Endometrial microvascular endothelial cells (primary cell): Measurements from ENCODE around the gene LRRC19. TPM values are rescaled to one million over a fixed set of nuclear protein-coding genes. Genes with fewer than 3 reads are reported as not detected.

Source experiments
- in situ Hi-C: cut with HindIII; loops from 2 replicates; pipeline ENCODE4 v1.10.0; 2017; ENCODE audit warnings: low sequenced_read_pairs, low pct_unique_long_range_greater_than_20kb; ENCODE audit errors: inconsistent ontology term
- total RNA-seq: library from RNA; depleted of rRNA; stranded (reverse); fragments of >200 nt; gene quantifications from one replicate; pipeline ENCODE4 v1.2.3, GENCODE V29; 2015; ENCODE audit errors: inconsistent ontology term

LRRC19 gene, protein sequence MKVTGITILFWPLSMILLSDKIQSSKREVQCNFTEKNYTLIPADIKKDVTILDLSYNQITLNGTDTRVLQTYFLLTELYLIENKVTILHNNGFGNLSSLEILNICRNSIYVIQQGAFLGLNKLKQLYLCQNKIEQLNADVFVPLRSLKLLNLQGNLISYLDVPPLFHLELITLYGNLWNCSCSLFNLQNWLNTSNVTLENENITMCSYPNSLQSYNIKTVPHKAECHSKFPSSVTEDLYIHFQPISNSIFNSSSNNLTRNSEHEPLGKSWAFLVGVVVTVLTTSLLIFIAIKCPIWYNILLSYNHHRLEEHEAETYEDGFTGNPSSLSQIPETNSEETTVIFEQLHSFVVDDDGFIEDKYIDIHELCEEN
- total RNA-seq: not detected

DNA sequence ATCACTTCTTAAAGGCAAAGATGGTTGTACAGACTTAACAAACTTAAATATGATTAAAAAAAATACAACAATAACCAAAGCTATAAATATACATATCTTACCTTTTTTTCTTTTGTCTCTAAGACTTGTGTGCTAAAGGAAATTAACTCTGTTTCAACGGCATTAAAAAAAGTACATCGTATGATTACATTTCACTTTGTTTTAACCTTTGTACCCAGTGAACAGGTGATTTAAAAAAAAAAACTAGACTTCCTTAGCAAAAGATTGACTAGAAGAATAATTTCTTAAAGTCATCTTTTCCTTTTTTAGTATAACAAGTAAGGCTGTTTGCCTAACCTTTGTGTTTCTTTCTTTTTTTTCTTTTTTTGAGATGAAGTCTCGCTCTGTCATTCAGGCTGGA is at the start of gene LRRC19:
LRRC19 (minus strand) TSS at position 182 of the 400 bp plus-strand sequence. CDS start 5,978 bp downstream, outside the sequence.
- in situ Hi-C loops: no loop called here

DNA sequence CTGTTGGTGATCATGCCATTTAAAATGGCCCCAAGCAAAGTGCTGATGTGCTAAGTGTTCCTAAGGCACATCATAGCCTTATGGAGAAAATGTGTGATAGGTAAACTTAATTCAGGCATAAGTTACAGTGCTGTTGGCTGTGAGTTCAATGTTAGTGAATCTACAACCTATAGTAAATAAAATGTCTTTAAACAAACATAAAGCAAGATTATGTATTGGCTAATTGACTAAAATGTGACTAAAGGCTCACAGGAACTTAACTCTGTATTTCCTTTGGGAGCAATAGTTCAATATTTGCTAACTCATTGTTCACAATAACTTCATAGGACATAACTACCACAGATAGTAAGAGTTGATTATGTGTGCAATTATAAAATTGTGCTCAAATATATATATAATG is 49.4 kb upstream of the LRRC19 start:
- in situ Hi-C loops: no loop called here

DNA sequence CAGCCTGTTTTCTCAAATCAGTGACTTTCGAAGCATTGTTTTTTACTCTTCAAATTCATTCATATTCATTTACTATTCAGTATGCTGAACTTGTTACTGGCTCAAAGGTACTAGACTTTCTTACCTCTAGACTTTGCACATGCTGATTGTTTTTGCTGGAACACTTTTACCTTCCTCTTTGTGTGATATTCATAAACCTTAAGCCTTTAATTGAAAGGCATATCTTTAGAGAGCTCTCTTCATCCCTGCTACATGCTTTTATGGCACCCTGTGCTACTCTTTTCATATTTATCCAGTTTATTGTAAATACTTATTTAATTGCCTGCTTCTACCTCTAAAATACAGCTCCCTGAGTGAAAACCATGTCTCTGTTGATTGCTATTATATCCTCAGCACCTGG is 48.7 kb upstream of the LRRC19 start:
- in situ Hi-C loops: no loop called here

DNA sequence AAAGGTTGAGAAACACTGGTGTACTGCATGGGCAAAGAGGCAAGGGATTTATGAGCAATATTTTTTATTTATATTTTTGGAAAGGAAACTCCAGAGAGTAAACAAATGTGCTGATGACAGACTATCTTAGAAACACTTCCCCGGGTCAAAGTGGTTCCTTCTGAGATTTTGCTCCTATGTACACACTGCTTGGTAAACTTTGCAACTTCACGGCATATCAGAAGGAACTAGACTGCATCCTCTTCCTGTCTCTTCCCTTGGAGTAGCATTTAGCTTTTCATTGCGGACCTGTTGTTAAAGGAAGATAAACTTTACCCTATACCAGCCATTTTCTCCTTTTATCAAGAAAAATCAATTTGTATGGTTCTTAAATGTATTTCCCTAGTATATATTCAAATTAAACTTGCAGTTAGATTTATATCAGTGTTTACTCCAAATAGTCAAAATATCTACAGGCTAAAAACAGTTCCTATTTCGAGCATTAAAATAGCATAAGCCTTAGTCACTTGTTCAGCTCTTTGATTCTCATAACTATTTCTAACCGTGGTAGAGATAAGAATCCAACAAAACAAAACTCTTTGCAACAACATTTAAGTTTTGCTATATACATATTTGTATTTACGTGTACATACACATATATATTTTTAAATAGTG is 48.0 kb upstream of the LRRC19 start:
- in situ Hi-C loops: no loop called here

DNA sequence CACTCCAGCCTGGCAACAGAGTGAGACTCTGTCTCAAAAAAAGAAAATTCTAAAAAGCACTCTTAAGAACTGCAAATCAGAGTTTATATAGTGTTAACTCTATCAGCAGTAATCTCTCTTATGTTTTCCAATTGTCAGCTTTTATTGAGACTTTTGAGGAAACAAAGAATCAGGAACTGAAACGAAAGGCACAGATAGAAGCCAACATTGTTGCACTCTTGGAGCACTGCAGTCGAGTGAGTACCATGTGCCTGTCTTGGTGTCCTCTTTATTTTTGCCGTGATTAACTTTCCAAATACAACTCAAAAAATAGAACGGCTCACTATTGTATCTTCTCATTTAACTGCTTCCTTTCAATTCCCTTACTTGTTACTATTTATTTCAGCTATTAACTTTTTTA is 41.7 kb upstream of the LRRC19 start:
- in situ Hi-C loops: loop anchor here (25.0 kb wide), 1 partner anchor 240 kb away; the partner anchor contains the start of gene EQTN

DNA sequence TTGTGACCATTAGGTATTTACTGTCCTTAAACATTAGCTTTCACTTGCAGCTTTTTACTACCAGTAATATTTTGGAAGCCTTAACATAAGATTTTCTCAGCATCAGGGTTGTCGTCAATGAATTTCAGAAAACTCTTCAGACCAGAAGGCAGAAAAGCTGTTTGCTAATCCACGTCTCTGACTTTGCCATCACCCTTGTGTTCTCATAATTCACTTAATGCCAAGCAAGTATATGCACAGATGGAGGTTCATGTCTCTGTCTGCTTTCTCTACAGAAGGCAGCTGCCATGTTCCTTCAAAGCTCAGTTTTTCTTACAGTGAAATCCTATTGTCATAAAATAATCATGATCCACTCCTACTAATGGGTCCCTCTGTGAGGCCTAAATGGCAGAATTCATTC is 37.7 kb upstream of the LRRC19 start:
- in situ Hi-C loops: loop anchor here (25.0 kb wide), 1 partner anchor 244 kb away; the partner anchor contains the start of gene EQTN

DNA sequence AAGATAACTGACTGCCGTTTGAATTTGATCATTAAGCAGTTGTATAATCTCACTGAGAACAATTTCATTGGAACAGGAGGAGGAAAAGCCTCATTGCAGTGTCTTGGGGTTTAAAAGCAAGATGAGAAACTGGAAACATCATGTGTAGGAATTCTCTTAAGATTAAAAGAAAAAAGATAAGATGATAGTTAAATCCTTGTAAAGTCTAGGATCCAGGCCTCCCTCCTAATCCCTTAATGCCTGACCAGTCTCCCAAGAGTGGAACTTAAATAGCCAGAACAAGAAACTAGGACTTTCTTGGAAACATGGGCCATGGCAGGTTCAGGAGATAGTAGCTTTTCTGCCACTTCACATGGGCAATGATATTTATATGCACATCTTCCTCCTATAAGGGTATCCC is 37.0 kb upstream of the LRRC19 start:
- in situ Hi-C loops: loop anchor here (25.0 kb wide), 1 partner anchor 245 kb away; the partner anchor contains the start of gene EQTN

DNA sequence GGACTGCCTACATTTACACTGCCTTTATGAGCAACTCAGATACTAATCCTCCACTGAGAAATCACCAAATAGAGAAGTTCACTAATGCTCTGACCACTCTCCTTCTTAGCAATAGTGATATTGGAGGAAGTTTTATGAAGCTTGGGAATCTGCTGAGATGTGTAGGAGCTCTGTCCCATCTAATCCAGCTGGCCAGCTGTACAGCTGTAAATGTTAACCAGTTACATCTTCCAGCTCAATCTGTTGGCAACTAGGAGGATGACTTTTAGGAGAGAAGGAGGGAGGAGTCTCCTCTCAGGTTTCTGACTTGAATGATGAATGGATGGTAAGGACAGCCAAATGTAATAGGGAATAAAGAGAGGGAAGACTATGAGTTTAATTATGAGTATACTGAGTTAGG is 36.3 kb upstream of the LRRC19 start:
- in situ Hi-C loops: loop anchor here (25.0 kb wide), 1 partner anchor 246 kb away; the partner anchor contains the start of gene EQTN

DNA sequence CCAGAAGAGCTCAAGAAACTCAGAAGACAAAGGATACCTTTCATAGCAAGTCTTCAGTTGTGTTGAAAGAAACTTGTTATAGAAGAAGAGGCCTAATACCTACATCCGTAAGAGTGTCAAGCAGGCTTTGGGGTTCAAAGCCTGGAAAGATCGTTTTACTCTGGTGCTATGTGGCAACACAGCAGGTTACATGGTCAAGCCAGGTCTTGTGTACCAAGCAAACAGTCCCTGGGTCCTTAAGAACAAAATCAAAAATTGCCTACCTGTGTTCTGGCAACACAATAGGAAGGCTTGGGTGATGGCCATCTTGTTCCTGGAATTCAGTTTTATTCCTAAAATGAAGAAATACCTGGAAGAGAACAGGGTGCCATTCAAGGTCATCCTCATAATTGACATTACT is 32.0 kb upstream of the LRRC19 start:
- in situ Hi-C loops: loop anchor here (25.0 kb wide), 1 partner anchor 250 kb away; the partner anchor contains the start of gene EQTN

DNA sequence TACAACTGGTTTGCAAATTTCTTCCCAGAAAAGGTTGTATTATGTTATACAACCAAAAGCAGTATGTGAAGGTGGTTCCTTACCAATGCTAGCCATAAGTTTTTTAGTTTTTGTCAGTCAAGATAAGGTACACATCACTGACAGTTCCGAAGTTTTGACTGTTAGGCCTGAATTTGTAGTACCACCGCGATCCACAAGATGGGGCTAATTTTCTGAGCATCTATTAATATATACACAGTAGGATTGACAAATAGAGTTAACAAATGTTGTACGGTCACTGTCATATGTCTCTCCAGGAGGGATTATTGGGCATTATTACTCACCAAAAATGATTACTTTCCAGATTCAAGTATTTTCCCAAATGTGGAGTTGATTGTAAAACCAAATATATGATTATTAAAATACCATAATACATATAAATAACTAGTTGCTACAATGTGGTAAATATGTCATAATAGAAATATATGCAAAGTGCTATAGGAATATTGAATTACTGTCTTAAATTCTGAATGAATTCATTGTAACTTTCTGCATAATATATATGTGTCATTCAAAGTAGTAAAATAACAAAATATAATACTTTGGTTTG is 28.4 kb upstream of the LRRC19 start:
- in situ Hi-C loops: loop anchor here (25.0 kb wide), 1 partner anchor 253 kb away; the partner anchor contains the start of gene EQTN

DNA sequence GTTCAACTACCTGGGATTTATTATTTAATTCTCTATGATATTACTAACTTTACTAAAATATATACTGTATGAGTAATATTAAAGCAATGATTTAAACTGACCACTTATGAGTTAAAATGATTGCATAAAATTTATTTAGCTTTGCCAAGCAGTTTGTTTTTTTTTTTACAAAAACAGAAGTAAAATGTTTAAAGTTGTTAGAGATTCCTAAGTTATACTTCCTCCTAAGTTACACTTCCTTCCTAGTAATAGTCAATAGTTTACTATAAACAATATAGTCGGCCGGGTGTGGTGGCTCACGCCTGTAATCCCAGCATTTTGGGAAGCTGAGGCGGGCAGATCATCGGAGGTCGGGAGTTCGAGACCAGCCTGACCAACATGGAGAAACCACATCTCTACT is 23.7 kb upstream of the LRRC19 start:
- in situ Hi-C loops: loop anchor here (25.0 kb wide), 1 partner anchor 258 kb away; the partner anchor contains the start of gene EQTN

DNA sequence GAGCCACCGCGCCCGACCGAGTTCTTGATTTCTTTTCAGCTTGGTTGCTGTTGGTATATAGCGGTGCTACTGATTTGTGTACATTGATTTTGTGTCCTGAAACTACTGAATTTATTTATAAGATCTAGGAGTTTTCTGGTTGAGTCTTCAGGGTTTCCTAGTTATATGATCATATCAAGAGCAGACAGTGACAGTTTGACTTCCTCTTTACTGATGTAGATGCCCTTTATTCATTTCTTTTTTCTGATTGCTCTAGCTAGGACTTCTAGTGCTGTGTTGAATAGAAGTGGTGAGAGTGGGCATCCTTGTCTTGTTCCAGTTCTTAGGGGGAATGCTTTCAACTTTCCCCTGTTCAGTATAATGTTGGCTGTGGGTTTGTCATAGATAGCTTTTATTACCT is 17.4 kb upstream of the LRRC19 start:
- in situ Hi-C loops: no loop called here

DNA sequence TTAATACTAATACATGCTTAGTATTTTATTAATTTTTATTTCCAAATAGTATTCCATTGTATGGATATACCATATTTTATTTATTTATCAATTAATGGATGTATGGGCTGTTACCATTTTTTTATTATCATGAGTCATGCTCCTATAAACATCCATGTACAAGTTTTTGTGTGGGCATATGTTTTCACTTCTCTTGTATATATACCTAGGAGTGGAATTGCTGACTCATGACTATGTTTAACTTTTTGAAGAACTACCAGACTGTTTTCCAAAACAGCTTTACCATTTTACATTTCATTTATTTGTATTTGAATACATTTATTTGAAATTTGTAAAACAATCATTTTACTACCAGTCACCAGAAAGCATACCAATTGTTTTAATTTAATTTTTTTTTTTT is 14.1 kb upstream of the LRRC19 start:
- in situ Hi-C loops: no loop called here

DNA sequence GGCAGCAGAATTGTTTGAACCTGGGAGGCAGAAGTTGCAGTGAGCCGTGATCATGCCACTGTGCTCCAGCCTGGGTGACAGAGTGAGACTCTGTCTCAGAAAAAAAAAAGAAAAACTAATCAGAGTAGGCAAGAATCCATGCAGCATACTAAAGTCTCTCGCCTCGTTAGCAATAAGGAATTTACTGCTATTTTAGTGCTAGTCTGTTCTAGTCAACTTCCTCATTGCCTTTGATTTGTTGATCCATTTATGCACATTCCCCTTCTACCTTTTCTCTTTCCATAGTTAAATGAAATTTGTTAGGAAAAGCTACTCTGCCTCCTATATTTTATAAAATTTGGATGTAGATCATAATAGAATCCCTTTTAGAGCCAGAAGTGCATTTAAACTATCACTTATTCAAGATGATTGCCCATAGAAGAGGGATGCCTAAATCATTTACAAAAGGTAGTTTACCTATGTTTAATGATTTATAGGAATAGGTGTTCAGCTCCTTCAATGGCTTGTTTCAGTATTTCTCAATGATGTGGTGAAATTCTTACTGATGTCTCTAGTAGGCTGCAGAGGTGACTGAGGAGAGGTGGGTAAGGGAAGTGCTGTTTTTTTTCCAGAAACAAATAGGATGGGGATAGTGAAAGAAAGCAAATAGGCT is 1.9 kb downstream of the LRRC19 start:
- in situ Hi-C loops: no loop called here

DNA sequence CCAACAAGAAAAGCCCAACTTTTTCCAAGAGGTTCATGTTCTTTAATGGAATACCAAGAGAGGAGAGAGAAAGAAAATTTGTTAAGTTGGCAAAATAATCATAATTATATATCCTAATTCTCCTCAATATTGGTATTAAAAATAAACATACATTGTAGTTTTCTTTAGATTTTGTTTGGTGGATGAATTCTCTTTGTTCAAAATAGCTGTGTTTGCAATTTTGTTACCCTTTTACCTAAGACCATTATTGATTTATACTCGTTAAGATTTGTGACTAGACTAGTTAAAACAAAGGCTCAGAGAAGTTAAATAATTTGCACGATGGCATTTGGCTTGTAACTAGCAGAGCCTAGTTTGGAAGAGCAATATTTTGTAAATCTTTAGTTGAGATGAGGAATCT is 9.7 kb downstream of the LRRC19 start:
- in situ Hi-C loops: no loop called here

DNA sequence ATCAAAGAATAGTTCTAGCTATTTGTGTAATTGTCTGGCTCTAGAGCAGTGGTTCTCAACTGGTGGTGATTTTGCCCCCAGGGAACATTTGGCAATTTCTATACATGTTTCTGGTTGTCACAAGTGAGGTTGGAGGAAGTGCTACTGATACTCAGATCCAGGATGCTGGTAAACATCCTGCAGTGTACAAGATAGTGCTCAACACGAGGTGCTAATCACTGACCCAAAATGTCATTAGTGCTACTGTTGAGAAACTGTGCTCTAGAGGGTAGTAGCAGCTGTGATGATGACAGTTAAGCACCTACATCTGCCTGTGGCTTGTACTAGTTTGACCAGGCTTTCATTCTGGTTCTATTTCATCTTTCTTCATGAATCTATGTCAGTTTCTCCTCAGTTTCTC is 22.1 kb downstream of the LRRC19 start:
- in situ Hi-C loops: no loop called here

DNA sequence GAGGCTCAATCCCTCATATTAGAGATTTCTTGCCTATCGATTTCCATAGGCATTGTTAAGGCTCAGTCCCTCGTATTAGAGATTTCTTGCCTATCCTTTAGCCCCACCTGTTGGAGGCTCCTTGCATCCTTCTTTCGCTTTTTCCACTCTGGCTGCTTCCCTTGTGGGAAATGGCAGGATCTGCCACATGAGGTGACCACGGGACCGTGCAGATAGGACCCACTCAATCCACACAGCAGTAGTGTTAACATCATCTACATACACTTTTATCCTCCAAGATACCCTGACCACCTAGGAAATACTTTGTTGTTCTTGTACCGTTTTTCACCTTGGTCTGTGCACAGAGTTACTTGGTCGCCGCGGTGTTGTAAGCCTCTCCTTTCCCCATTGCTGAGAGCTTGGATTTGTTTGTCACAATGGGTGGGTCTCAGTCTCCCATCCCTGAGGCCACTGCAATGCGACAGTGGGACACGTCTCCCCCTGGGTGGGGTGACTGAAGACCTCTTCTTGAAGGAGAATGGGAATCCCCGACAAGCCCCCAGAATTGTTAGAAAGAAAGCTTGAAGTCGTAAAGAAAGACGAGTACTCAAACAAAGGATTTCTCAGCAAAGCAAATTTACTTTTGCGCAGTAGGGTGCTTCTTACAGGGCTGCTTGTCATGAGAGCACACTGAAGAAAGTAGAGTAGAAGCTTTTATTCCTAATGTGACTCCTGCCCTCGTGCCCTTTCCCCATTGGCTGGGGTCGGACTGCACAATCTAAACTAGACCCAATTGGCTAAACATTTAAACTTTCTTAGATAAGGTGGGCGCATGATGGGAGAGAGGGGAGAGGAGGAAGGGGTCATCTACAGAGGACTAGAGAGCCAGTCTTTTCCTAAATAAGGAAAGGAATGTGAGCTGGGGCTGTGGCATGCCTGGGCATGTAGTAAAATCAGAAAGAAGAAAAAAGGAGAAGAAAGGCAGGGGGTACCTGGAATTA is 29.5 kb downstream of the LRRC19 start:
- in situ Hi-C loops: no loop called here

DNA sequence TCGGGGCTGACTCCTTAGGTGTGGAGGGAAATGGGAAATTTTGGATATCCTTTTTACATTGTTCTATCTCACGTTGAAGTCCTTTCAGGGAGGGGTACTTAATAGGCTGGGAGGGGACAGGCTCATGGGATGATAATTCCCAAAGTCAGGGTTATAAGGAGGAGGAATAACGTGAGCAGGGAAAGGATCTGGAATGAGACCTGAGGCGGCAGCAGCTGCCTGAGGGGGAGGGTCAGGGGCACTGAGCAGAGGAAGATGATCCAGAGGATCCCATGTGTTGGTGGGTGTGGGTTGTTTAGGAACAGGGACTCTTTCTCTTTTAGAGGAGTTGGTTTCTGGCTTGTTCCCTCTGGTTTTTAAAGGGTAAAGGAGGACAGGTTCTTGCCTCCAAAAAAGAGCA is 30.5 kb downstream of the LRRC19 start:
- in situ Hi-C loops: no loop called here
